WTC11 (cell line): ENCODE results near the gene PLEKHA6.

Source experiments
- CREM ChIP-seq: sonication (generic); formaldehyde crosslinking; IDR thresholded peaks from 2 replicates; pipeline ENCODE4 v1.8.1; 2022; ENCODE audit warnings: mild to moderate bottlenecking, missing genetic modification reagents, moderate library complexity
- FOXK1 ChIP-seq: sonication (generic); formaldehyde crosslinking; IDR thresholded peaks from 2 replicates; pipeline ENCODE4 v1.8.0; 2022; ENCODE audit warnings: mild to moderate bottlenecking, moderate library complexity, missing genetic modification reagents
- IRF2 ChIP-seq: sonication (generic); formaldehyde crosslinking; IDR thresholded peaks from 2 replicates; pipeline ENCODE4 v1.8.0; 2022; ENCODE audit warnings: low read depth, missing genetic modification reagents, borderline replicate concordance
- KAT7 ChIP-seq: sonication (generic); formaldehyde crosslinking; IDR thresholded peaks from 2 replicates; pipeline ENCODE4 v1.8.1; 2023; ENCODE audit warnings: missing genetic modification reagents, mild to moderate bottlenecking, borderline replicate concordance
- RELA ChIP-seq: sonication (generic); formaldehyde crosslinking; IDR thresholded peaks from 2 replicates; pipeline ENCODE4 v1.8.1; 2022; ENCODE audit warnings: missing genetic modification reagents, mild to moderate bottlenecking, borderline replicate concordance
- SP1 ChIP-seq: sonication (generic); formaldehyde crosslinking; conservative IDR thresholded peaks from 2 replicates; pipeline ENCODE4 v1.8.1; 2022; ENCODE audit warnings: missing genetic modification reagents
- ZBTB21 ChIP-seq: sonication (generic); formaldehyde crosslinking; IDR thresholded peaks from 2 replicates; pipeline ENCODE4 v1.8.1; 2023; ENCODE audit warnings: mild to moderate bottlenecking, missing genetic modification reagents, borderline replicate concordance
- ZNF121 ChIP-seq: sonication (generic); formaldehyde crosslinking; IDR thresholded peaks from 2 replicates; pipeline ENCODE4 v1.8.0; 2023; ENCODE audit warnings: missing genetic modification reagents
- ZNF219 ChIP-seq: sonication (generic); formaldehyde crosslinking; IDR thresholded peaks from 2 replicates; pipeline ENCODE4 v1.8.0; 2023; ENCODE audit warnings: missing genetic modification reagents, mild to moderate bottlenecking, borderline replicate concordance
- TF ChIP-seq, protein P1 (sequence below): fragments of 200-600 bp; IDR thresholded peaks from 2 replicates; pipeline ENCODE4 v1.8.0; 2022; ENCODE audit warnings: antibody characterized with exemption
- TF ChIP-seq, protein P2 (sequence below): sonication (generic); formaldehyde crosslinking; conservative IDR thresholded peaks from 2 replicates; pipeline ENCODE4 v1.8.1; 2022; ENCODE audit warnings: mild to moderate bottlenecking, missing genetic modification reagents
- TF ChIP-seq, protein P3 (sequence below): sonication (generic); formaldehyde crosslinking; IDR thresholded peaks from 2 replicates; pipeline ENCODE4 v1.8.0; 2022; ENCODE audit warnings: mild to moderate bottlenecking, missing genetic modification reagents
- TF ChIP-seq, protein P4 (sequence below): sonication (generic); formaldehyde crosslinking; IDR thresholded peaks from 2 replicates; pipeline ENCODE4 v1.8.1; 2023; ENCODE audit warnings: mild to moderate bottlenecking, missing genetic modification reagents, moderate library complexity

DNA sequence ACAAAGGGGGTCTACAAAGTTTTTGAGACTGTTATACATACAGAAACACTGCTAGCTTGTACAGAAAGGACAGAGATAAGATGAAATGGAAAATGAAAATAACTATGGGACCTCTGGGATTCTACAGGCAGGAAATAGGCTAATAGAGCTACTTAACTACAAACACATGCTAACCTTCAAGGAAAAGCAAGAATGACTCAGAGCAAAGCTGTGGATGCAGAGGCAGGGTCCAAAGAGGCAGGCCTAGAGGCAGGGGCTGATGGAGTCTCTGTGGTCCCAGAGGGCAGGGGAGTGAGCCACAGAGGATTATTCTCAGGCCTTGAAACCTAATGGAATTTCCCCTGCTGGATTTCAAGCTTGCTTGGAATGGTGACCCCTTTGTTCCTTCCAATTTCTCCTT is 127.2 kb downstream of the PLEKHA6 start:
- TF ChIP-seq ZBTB21 (CRISPR knock-in tag) (no peak), SP1 (CRISPR knock-in tag) (no peak), KAT7 (CRISPR knock-in tag) (no peak), ZNF121 (no peak), FOXK1 (CRISPR knock-in tag) (no peak), RELA (no peak), CREM (CRISPR knock-in tag) (no peak), ZNF219 (CRISPR knock-in tag) (no peak), IRF2 (CRISPR knock-in tag) (no peak)
- TF ChIP-seq, protein P1, sequence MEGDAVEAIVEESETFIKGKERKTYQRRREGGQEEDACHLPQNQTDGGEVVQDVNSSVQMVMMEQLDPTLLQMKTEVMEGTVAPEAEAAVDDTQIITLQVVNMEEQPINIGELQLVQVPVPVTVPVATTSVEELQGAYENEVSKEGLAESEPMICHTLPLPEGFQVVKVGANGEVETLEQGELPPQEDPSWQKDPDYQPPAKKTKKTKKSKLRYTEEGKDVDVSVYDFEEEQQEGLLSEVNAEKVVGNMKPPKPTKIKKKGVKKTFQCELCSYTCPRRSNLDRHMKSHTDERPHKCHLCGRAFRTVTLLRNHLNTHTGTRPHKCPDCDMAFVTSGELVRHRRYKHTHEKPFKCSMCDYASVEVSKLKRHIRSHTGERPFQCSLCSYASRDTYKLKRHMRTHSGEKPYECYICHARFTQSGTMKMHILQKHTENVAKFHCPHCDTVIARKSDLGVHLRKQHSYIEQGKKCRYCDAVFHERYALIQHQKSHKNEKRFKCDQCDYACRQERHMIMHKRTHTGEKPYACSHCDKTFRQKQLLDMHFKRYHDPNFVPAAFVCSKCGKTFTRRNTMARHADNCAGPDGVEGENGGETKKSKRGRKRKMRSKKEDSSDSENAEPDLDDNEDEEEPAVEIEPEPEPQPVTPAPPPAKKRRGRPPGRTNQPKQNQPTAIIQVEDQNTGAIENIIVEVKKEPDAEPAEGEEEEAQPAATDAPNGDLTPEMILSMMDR: no peak
- TF ChIP-seq, protein P2, sequence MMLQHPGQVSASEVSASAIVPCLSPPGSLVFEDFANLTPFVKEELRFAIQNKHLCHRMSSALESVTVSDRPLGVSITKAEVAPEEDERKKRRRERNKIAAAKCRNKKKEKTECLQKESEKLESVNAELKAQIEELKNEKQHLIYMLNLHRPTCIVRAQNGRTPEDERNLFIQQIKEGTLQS (CRISPR knock-in tag): no peak
- TF ChIP-seq, protein P3, sequence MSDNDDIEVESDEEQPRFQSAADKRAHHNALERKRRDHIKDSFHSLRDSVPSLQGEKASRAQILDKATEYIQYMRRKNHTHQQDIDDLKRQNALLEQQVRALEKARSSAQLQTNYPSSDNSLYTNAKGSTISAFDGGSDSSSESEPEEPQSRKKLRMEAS: no peak
- TF ChIP-seq, protein P4, sequence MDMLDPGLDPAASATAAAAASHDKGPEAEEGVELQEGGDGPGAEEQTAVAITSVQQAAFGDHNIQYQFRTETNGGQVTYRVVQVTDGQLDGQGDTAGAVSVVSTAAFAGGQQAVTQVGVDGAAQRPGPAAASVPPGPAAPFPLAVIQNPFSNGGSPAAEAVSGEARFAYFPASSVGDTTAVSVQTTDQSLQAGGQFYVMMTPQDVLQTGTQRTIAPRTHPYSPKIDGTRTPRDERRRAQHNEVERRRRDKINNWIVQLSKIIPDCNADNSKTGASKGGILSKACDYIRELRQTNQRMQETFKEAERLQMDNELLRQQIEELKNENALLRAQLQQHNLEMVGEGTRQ (CRISPR knock-in tag): no peak
